K562 (cell line): ENCODE measurements around the gene LRRC71.

Experiments
- MYBL2 ChIP-seq, 2 experiments: fragments of 450-650 bp in 1 of 2; sonication (generic) in 1 of 2; formaldehyde crosslinking in 1 of 2; IDR thresholded peaks; 2 replicates each; pipeline versions ENCODE4 v1.6.1 to v1.8.1; 2017 to 2022; ENCODE audit warnings: borderline replicate concordance in 1 of 2, inconsistent platforms in 1 of 2, low read depth in 1 of 2, mild to moderate bottlenecking in 1 of 2, missing genetic modification reagents in 1 of 2, moderate library complexity in 1 of 2
- SREBF2 ChIP-seq: sonication (generic); formaldehyde crosslinking; IDR thresholded peaks from 2 replicates; pipeline ENCODE4 v1.4.0; 2020; ENCODE audit warnings: mild to moderate bottlenecking, missing genetic modification reagents
- TAF1 ChIP-seq: IDR thresholded peaks from 2 replicates; pipeline ENCODE4 v1.6.1; 2011; ENCODE audit warnings: mild to moderate bottlenecking, low read length, moderate library complexity; ENCODE audit not compliant: insufficient read depth, control insufficient read depth, severe bottlenecking; ENCODE audit errors: extremely low read depth
- YY1 ChIP-seq, 3 experiments: IDR thresholded peaks; 2 replicates each; pipeline ENCODE4 v1.6.1; 2011; ENCODE audit warnings: low read length in 2 of 3, mild to moderate bottlenecking in 2 of 3, moderate library complexity in 2 of 3, borderline replicate concordance in 1 of 3, control low read depth in 1 of 3, low read depth in 1 of 3; ENCODE audit not compliant: insufficient read depth in 3 of 3, insufficient replicate concordance in 2 of 3, control insufficient read depth in 1 of 3, insufficient read length in 1 of 3; ENCODE audit errors: extremely low read depth in 1 of 3
- ZNF263 ChIP-seq: sonication (generic); formaldehyde crosslinking; IDR thresholded peaks from 2 replicates; pipeline ENCODE4 v1.8.0; 2022; ENCODE audit warnings: mild to moderate bottlenecking, missing genetic modification reagents, borderline replicate concordance

GRCh38 chr1:156975084-156975483, 54.7 kb downstream of the LRRC71 start:
- TF ChIP-seq ZNF263 (no peak), YY1 (IDR thresholded peaks at IDR 0.05; ENCODE audit: borderline replicate concordance in 1 of 3, control insufficient read depth in 1 of 3, extremely low read depth in 1 of 3, insufficient read depth in 3 of 3, insufficient read length in 1 of 3, insufficient replicate concordance in 2 of 3, low read depth in 1 of 3, low read length in 2 of 3) (no peak), SREBF2 (CRISPR knock-in tag) (no peak), MYBL2 (IDR thresholded peaks at IDR 0.05; ENCODE audit: low read depth) (no peak), MYBL2 (CRISPR knock-in tag; IDR thresholded peaks at IDR 0.05; ENCODE audit: borderline replicate concordance) (no peak), TAF1 (no peak)
